GM06990 (cell line): Measurements from ENCODE around the gene GRAMD4.

Source experiments
- DNase-seq: peaks from one replicate; pipeline ENCODE4 v3.0.0-alpha.2; 2011; ENCODE audit not compliant: insufficient read length; ENCODE audit errors: extremely low read depth
- H3K27me3 ChIP-seq: replicated peaks from 2 replicates; pipeline ENCODE4 v1.6.0; 2011; ENCODE audit warnings: low read length; ENCODE audit not compliant: control insufficient read depth, insufficient read depth
- H3K36me3 ChIP-seq: 2 replicates; pipeline ENCODE4 v1.5.1; 2011; ENCODE audit warnings: low read length; ENCODE audit not compliant: control insufficient read depth, insufficient read depth
- H3K4me3 ChIP-seq: replicated peaks from 2 replicates; pipeline ENCODE4 v1.5.1; 2011; ENCODE audit warnings: low read depth, mild to moderate bottlenecking, control low read depth, low read length
- CTCF ChIP-seq: IDR thresholded peaks from 2 replicates; pipeline ENCODE4 v1.5.1; 2011; ENCODE audit warnings: low read length, control low read depth, mild to moderate bottlenecking, inconsistent platforms; ENCODE audit not compliant: insufficient read depth, poor library complexity, severe bottlenecking

The GRAMD4 gene

DNA sequence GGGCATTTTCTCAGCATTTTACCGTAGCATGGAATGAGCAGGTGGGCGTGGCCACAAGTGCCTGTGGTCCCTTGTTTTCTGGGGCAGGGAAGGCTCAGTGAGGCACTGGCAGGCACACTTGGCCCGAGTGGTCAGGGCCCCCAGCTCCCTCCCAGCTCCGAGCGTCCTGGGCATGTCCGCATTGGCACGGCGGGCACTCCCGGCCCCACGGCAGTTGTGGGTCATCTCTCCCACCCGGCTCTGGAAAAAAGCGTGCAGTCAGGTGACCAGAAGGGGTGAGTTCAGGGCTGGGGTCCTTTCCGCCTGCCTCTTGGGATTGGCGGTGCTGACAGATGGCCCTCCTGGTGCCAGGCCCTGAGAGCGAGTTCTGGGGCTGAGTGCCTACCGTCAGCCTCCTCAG lies 55.8 kb downstream of the GRAMD4 start:
- Histone ChIP-seq H3K36me3 (peaks cover 3% of the 10 kb centered on the region), H3K4me3 (no peak overlapping the region), H3K27me3 (no peaks in the 10 kb centered on the region)
- no peak for DNase-seq
- no peak for TF ChIP-seq CTCF

DNA sequence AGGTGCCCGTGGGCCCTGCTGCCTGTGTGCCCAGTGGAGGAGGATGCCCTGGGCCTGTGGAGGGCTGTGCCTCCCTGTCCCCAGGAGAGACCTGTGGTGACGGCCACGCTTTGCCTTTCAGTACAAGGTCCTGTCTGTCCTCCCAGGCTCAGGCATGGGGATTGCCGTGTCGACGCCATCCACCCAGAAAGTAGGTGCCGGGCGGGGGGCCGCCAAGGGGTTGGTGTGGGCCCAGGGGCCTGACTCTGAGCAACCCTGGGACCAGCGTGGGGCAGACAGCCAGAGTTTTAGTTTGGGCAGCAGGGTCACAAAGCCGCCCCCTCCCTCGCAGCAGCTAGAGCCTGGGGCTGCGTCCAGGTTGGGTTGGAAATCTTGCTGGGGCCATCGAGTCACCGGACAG lies 56.3 kb downstream of the GRAMD4 start:
- Histone ChIP-seq H3K4me3 (no peak overlapping the region), H3K36me3 (peaks cover 3% of the 10 kb centered on the region), H3K27me3 (no peaks in the 10 kb centered on the region)
- no peak for DNase-seq
- no peak for TF ChIP-seq CTCF

DNA sequence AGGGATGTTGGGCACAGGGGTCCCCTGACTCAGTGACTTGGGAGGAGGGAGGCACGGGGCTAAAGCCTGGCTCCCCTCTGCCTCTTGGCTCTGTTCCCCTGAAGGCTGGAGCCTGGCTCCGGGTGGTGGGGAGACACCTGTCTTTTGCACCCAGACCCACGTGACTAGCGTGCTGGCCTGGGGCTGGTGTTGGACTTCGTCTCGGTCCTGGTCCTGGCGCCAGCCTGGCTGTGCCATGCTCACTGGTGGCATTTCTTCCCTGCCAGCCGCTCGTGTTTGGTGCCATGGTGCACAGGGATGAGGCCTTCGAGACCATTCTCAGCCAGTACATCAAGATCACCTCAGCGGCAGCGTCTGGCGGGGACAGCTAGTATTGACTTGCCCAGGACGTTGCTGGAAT lies 56.7 kb downstream of the GRAMD4 start:
- no peak overlapping the region for H3K4me3 ChIP-seq
- no peak for TF ChIP-seq CTCF
- H3K27me3 ChIP-seq, result no peaks in the 10 kb centered on the region
- DNase-seq, result no peak
- peaks cover 3% of the 10 kb centered on the region for H3K36me3 ChIP-seq

DNA sequence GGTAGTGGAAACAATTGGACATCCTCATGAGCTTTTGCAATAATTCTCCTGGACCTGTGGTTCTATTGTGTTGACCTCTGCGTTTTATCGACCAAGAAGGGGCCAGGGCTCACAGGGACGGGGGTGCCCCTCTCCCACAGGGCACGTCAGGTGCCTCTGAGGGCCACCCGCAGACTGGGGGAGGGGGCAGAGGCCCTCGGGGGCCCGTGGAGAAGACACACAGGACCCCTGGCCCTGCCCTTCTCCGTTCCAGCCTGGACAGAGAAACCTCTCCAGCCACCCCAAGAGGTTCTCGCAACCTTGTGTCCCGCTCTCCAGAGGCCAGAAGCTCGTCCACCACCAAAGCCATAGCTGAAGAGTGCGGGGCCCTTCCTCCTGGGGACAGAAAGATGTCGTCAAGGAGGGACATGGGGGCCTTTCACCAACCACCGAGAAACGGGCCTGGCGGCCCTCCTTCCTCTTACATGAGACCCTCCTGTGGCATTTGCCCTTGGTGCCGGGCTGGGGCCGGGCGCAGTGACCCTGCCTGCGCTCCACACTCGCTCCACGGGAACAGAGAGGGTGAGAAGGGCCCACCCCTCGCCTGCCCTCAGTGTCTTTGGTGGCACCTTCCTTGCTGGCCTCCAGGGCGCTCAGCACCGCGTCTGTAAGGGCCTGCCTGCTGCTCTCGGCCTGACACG lies 57.3 kb downstream of the GRAMD4 start:
- no peaks in the 10 kb centered on the region for H3K27me3 ChIP-seq
- H3K4me3 ChIP-seq, result no peak overlapping the region
- TF ChIP-seq CTCF, result no peak
- H3K36me3 ChIP-seq, result peaks cover 3% of the 10 kb centered on the region
- no peak for DNase-seq

- TF ChIP-seq CTCF, result no peak
- DNase-seq, result no peak
- peaks cover 3% of the 10 kb centered on the region for H3K36me3 ChIP-seq
- no peaks in the 10 kb centered on the region for H3K27me3 ChIP-seq
- no peak overlapping the region for H3K4me3 ChIP-seq
These were observed 57.9 kb downstream of the GRAMD4 start for GRCh38 chr22:46678003-46678657.
